SIG-M5 treated with dmso at 0.1 percent for 504 hours (cell line): ENCODE measurements around the gene KCNG3.

Experiments
- DNase-seq: peaks from one replicate; lab custom pipeline; 2025; ENCODE audit not compliant: unreplicated experiment; lab: John Stamatoyannopoulos, UW

The KCNG3 gene

GRCh38 chr2:42486145-42486906 is 7.5 kb downstream of the KCNG3 start:
- no peak for DNase-seq

- DNase-seq: no peak
These were observed 13.4 kb downstream of the KCNG3 start for GRCh38 chr2:42480402-42480801.

- DNase-seq: no peak
These were observed 18.9 kb downstream of the KCNG3 start for GRCh38 chr2:42474765-42475454.

- DNase-seq: no peak
These were observed 23.1 kb downstream of the KCNG3 start for GRCh38 chr2:42470706-42471105.

GRCh38 chr2:42464631-42465030 is 29.2 kb downstream of the KCNG3 start:
- no peak for DNase-seq

GRCh38 chr2:42463570-42463969 is 30.2 kb downstream of the KCNG3 start:
- no peak for DNase-seq

GRCh38 chr2:42459296-42459695 is 34.5 kb downstream of the KCNG3 start:
- DNase-seq: no peak

- no peak for DNase-seq
These were observed 35.4 kb downstream of the KCNG3 start for GRCh38 chr2:42458396-42458795.

GRCh38 chr2:42457011-42457410 is 36.8 kb downstream of the KCNG3 start:
- DNase-seq: no peak

GRCh38 chr2:42456126-42456839 is 37.5 kb downstream of the KCNG3 start:
- DNase-seq: no peak

GRCh38 chr2:42452545-42452944 is 41.2 kb downstream of the KCNG3 start:
- no peak for DNase-seq

- no peak for DNase-seq
These were observed 43.6 kb downstream of the KCNG3 start for GRCh38 chr2:42450136-42450535.

- DNase-seq: no peak
These were observed 44.4 kb downstream of the KCNG3 start for GRCh38 chr2:42449163-42450087.

GRCh38 chr2:42448163-42448562 is 45.6 kb downstream of the KCNG3 start:
- no peak for DNase-seq

- no peak for DNase-seq
These were observed 47.1 kb downstream of the KCNG3 start for GRCh38 chr2:42446503-42447271.

GRCh38 chr2:42443718-42444399 is 49.9 kb downstream of the KCNG3 start:
- no peak for DNase-seq

GRCh38 chr2:42442774-42443173 is 51.0 kb downstream of the KCNG3 start:
- DNase-seq: no peak

- peak; percentile 52 for DNase-seq
These were observed 55.1 kb downstream of the KCNG3 start for GRCh38 chr2:42438685-42439084.

GRCh38 chr2:42436370-42436769 is 57.4 kb downstream of the KCNG3 start:
- no peak for DNase-seq

GRCh38 chr2:42435628-42436027 is 58.2 kb downstream of the KCNG3 start:
- no peak for DNase-seq
